GM18517 (cell line): ENCODE data around the gene CNOT3.
"Not testable (repeated sequence)": the region's sequence is repeated elsewhere in the genome, so short reads cannot be mapped to it uniquely, and the experiment has no call there.

ENCODE experiments used
- ATAC-seq: cut with Tn5 transposase; IDR thresholded peaks from one replicate; pipeline ENCODE4 v1.9.1; 2021; ENCODE audit warnings: mild to moderate bottlenecking, moderate library complexity; ENCODE audit not compliant: unreplicated experiment

The CNOT3 gene

GRCh38 chr19:54137699-54138488, at the start of gene CNOT3:
Gene CNOT3 (plus strand): TSS chr19:54137762. CDS start chr19:54142979, 5,217 bp downstream.
- no peak for ATAC-seq

GRCh38 chr19:54094426-54095000, 43.0 kb upstream of the CNOT3 start:
- ATAC-seq, result no peak

- ATAC-seq, result no peak
These were observed 42.3 kb upstream of the CNOT3 start for GRCh38 chr19:54095136-54095858.

- not testable (repeated sequence) for ATAC-seq
These were observed 41.5 kb upstream of the CNOT3 start for GRCh38 chr19:54095859-54096616.

- no peak for ATAC-seq
These were observed 40.9 kb upstream of the CNOT3 start for GRCh38 chr19:54096617-54097106.

GRCh38 chr19:54099190-54099902, 38.2 kb upstream of the CNOT3 start:
- ATAC-seq, result no peak

- not testable (repeated sequence) for ATAC-seq
These were observed 37.7 kb upstream of the CNOT3 start for GRCh38 chr19:54099903-54100255.

- no peak for ATAC-seq
These were observed 37.0 kb upstream of the CNOT3 start, which contains the start of gene OSCAR for GRCh38 chr19:54100561-54100960. Gene OSCAR (minus strand): TSS chr19:54100803. CDS start chr19:54100792, 11 bp downstream.

GRCh38 chr19:54102421-54103169, 35.0 kb upstream of the CNOT3 start, which contains the start of gene NDUFA3:
Gene NDUFA3 (plus strand): TSS chr19:54102855. CDS start chr19:54102879, 24 bp downstream.
- peak; percentile 97 for ATAC-seq

GRCh38 chr19:54104998-54105715, 32.4 kb upstream of the CNOT3 start:
- no peak for ATAC-seq

- no peak for ATAC-seq
These were observed 31.8 kb upstream of the CNOT3 start for GRCh38 chr19:54105796-54106195.

- ATAC-seq, result no peak
These were observed 30.8 kb upstream of the CNOT3 start for GRCh38 chr19:54106716-54107115.

- ATAC-seq, result no peak
These were observed 29.6 kb upstream of the CNOT3 start for GRCh38 chr19:54107876-54108490.

GRCh38 chr19:54108496-54108895, 29.1 kb upstream of the CNOT3 start:
- no peak for ATAC-seq

GRCh38 chr19:54109651-54110050, 27.9 kb upstream of the CNOT3 start:
- no peak for ATAC-seq

- no peak for ATAC-seq
These were observed 23.0 kb upstream of the CNOT3 start for GRCh38 chr19:54114340-54115108.
